ENCODE measurements around the gene MYH4.

The MYH4 gene

GRCh38 chr17:10474536-10474935 is 5.2 kb upstream of the MYH4 start:
- Histone ChIP-seq H3K9me3 (ENCODE audit: control insufficient read depth, low read length) (no peaks in the 10 kb centered on the region), H3K27me3 (ENCODE audit: control insufficient read depth, insufficient read depth, low read length, poor library complexity, severe bottlenecking) (no peaks in the 10 kb centered on the region), H3K27ac (ENCODE audit: insufficient read depth, low read depth, low read length, poor library complexity, severe bottlenecking) (no peak overlapping the region), H3K4me1 (ENCODE audit: control insufficient read depth, insufficient read depth, low read length) (no peaks in the 10 kb centered on the region), H3K36me3 (ENCODE audit: control insufficient read depth, insufficient read depth, low read length) (no peaks in the 10 kb centered on the region), H3K4me3 (ENCODE audit: insufficient read depth, low read depth, low read length) (no peak overlapping the region)
- WGBS, 2 experiments = 94 to 100% methylated on average over 2 to 3 of the region's 4 CpGs

- Histone ChIP-seq H3K4me1 (ENCODE audit: control insufficient read depth, insufficient read depth, low read length) (no peaks in the 10 kb centered on the region), H3K36me3 (ENCODE audit: control insufficient read depth, insufficient read depth, low read length) (no peaks in the 10 kb centered on the region), H3K27me3 (ENCODE audit: control insufficient read depth, insufficient read depth, low read length, poor library complexity, severe bottlenecking) (no peaks in the 10 kb centered on the region), H3K9me3 (ENCODE audit: control insufficient read depth, low read length) (no peaks in the 10 kb centered on the region), H3K27ac (ENCODE audit: insufficient read depth, low read depth, low read length, poor library complexity, severe bottlenecking) (no peak overlapping the region), H3K4me3 (ENCODE audit: insufficient read depth, low read depth, low read length) (no peak overlapping the region)
- WGBS, 2 experiments = 100% methylated on average over 1 of the region's 1 CpG
Observed at GRCh38 chr17:10471858-10472257, 2.5 kb upstream of the MYH4 start.

GRCh38 chr17:10463402-10463801 is 6.0 kb downstream of the MYH4 start:
- no peaks in the 10 kb centered on the region for H3K4me1 ChIP-seq (ENCODE audit: control insufficient read depth, insufficient read depth, low read length)
- H3K9me3 ChIP-seq (ENCODE audit: control insufficient read depth, low read length) = no peaks in the 10 kb centered on the region
- WGBS, 2 experiments = 79 to 81% methylated on average over 4 of the region's 4 CpGs

GRCh38 chr17:10460062-10460461 is 9.3 kb downstream of the MYH4 start:
- H3K4me1 ChIP-seq (ENCODE audit: control insufficient read depth, insufficient read depth, low read length) = no peaks in the 10 kb centered on the region

More at GRCh38 chr17:10463402-10463801, 6.0 kb downstream of the MYH4 start:
- Histone ChIP-seq H3K36me3 (ENCODE audit: control insufficient read depth, insufficient read depth, low read length) (no peaks in the 10 kb centered on the region), H3K27me3 (ENCODE audit: control insufficient read depth, insufficient read depth, low read length, poor library complexity, severe bottlenecking) (no peaks in the 10 kb centered on the region), H3K4me3 (ENCODE audit: insufficient read depth, low read depth, low read length) (no peak overlapping the region), H3K27ac (ENCODE audit: insufficient read depth, low read depth, low read length, poor library complexity, severe bottlenecking) (no peak overlapping the region)

GRCh38 chr17:10458701-10459100 is 10.7 kb downstream of the MYH4 start:
- 96 to 100% methylated on average over 1 to 3 of the region's 3 CpGs for WGBS, 2 experiments
- Histone ChIP-seq H3K4me1 (ENCODE audit: control insufficient read depth, insufficient read depth, low read length) (no peaks in the 10 kb centered on the region), H3K27ac (ENCODE audit: insufficient read depth, low read depth, low read length, poor library complexity, severe bottlenecking) (no peak overlapping the region), H3K4me3 (ENCODE audit: insufficient read depth, low read depth, low read length) (no peak overlapping the region), H3K9me3 (ENCODE audit: control insufficient read depth, low read length) (no peaks in the 10 kb centered on the region), H3K36me3 (ENCODE audit: control insufficient read depth, insufficient read depth, low read length) (no peaks in the 10 kb centered on the region), H3K27me3 (ENCODE audit: control insufficient read depth, insufficient read depth, low read length, poor library complexity, severe bottlenecking) (no peaks in the 10 kb centered on the region)

More at GRCh38 chr17:10460062-10460461, 9.3 kb downstream of the MYH4 start:
- H3K4me3 ChIP-seq (ENCODE audit: insufficient read depth, low read depth, low read length) = no peak overlapping the region
- H3K9me3 ChIP-seq (ENCODE audit: control insufficient read depth, low read length) = no peaks in the 10 kb centered on the region
- no peak overlapping the region for H3K27ac ChIP-seq (ENCODE audit: insufficient read depth, low read depth, low read length, poor library complexity, severe bottlenecking)
- H3K27me3 ChIP-seq (ENCODE audit: control insufficient read depth, insufficient read depth, low read length, poor library complexity, severe bottlenecking) = no peaks in the 10 kb centered on the region
- H3K36me3 ChIP-seq (ENCODE audit: control insufficient read depth, insufficient read depth, low read length) = no peaks in the 10 kb centered on the region
- 92 to 94% methylated on average over 4 of the region's 4 CpGs for WGBS, 2 experiments

- WGBS, 2 experiments = no CpG with 5 or more reads among the region's 1 CpG
- H3K4me1 ChIP-seq (ENCODE audit: control insufficient read depth, insufficient read depth, low read length) = no peaks in the 10 kb centered on the region
- no peaks in the 10 kb centered on the region for H3K9me3 ChIP-seq (ENCODE audit: control insufficient read depth, low read length)
- H3K36me3 ChIP-seq (ENCODE audit: control insufficient read depth, insufficient read depth, low read length) = no peaks in the 10 kb centered on the region
- no peak overlapping the region for H3K4me3 ChIP-seq (ENCODE audit: insufficient read depth, low read depth, low read length)
- no peaks in the 10 kb centered on the region for H3K27me3 ChIP-seq (ENCODE audit: control insufficient read depth, insufficient read depth, low read length, poor library complexity, severe bottlenecking)
- H3K27ac ChIP-seq (ENCODE audit: insufficient read depth, low read depth, low read length, poor library complexity, severe bottlenecking) = no peak overlapping the region
Observed at GRCh38 chr17:10457952-10458351, 11.4 kb downstream of the MYH4 start.

GRCh38 chr17:10447026-10447931 is 22.1 kb downstream of the MYH4 start:
- Histone ChIP-seq H3K36me3 (ENCODE audit: control insufficient read depth, insufficient read depth, low read length) (no peaks in the 10 kb centered on the region), H3K4me1 (ENCODE audit: control insufficient read depth, insufficient read depth, low read length) (no peaks in the 10 kb centered on the region), H3K27ac (ENCODE audit: insufficient read depth, low read depth, low read length, poor library complexity, severe bottlenecking) (no peak overlapping the region), H3K27me3 (ENCODE audit: control insufficient read depth, insufficient read depth, low read length, poor library complexity, severe bottlenecking) (no peaks in the 10 kb centered on the region), H3K9me3 (ENCODE audit: control insufficient read depth, low read length) (no peaks in the 10 kb centered on the region), H3K4me3 (ENCODE audit: insufficient read depth, low read depth, low read length) (no peak overlapping the region)
- WGBS, 2 experiments = 91 to 93% methylated on average over 6 to 7 of the region's 7 CpGs

- no peaks in the 10 kb centered on the region for H3K9me3 ChIP-seq (ENCODE audit: control insufficient read depth, low read length)
- no peak overlapping the region for H3K4me3 ChIP-seq (ENCODE audit: insufficient read depth, low read depth, low read length)
- no peaks in the 10 kb centered on the region for H3K27me3 ChIP-seq (ENCODE audit: control insufficient read depth, insufficient read depth, low read length, poor library complexity, severe bottlenecking)
- WGBS, 2 experiments = 80 to 83% methylated on average over 1 of the region's 1 CpG
- H3K27ac ChIP-seq (ENCODE audit: insufficient read depth, low read depth, low read length, poor library complexity, severe bottlenecking) = no peak overlapping the region
- no peaks in the 10 kb centered on the region for H3K36me3 ChIP-seq (ENCODE audit: control insufficient read depth, insufficient read depth, low read length)
- H3K4me1 ChIP-seq (ENCODE audit: control insufficient read depth, insufficient read depth, low read length) = no peaks in the 10 kb centered on the region
Observed at GRCh38 chr17:10439816-10440215, 29.5 kb downstream of the MYH4 start.

- Histone ChIP-seq H3K27ac (ENCODE audit: insufficient read depth, low read depth, low read length, poor library complexity, severe bottlenecking) (no peak overlapping the region), H3K36me3 (ENCODE audit: control insufficient read depth, insufficient read depth, low read length) (no peaks in the 10 kb centered on the region), H3K9me3 (ENCODE audit: control insufficient read depth, low read length) (no peaks in the 10 kb centered on the region), H3K27me3 (ENCODE audit: control insufficient read depth, insufficient read depth, low read length, poor library complexity, severe bottlenecking) (no peaks in the 10 kb centered on the region), H3K4me3 (ENCODE audit: insufficient read depth, low read depth, low read length) (no peak overlapping the region), H3K4me1 (ENCODE audit: control insufficient read depth, insufficient read depth, low read length) (no peaks in the 10 kb centered on the region)
- WGBS, 2 experiments = 86 to 93% methylated on average over 3 of the region's 3 CpGs
Observed at GRCh38 chr17:10435096-10435495, 34.3 kb downstream of the MYH4 start.

- WGBS, 2 experiments = 94 to 100% methylated on average over 1 of the region's 2 CpGs
- Histone ChIP-seq H3K4me1 (ENCODE audit: control insufficient read depth, insufficient read depth, low read length) (no peaks in the 10 kb centered on the region), H3K27ac (ENCODE audit: insufficient read depth, low read depth, low read length, poor library complexity, severe bottlenecking) (no peak overlapping the region), H3K36me3 (ENCODE audit: control insufficient read depth, insufficient read depth, low read length) (no peaks in the 10 kb centered on the region), H3K4me3 (ENCODE audit: insufficient read depth, low read depth, low read length) (no peak overlapping the region), H3K27me3 (ENCODE audit: control insufficient read depth, insufficient read depth, low read length, poor library complexity, severe bottlenecking) (no peaks in the 10 kb centered on the region), H3K9me3 (ENCODE audit: control insufficient read depth, low read length) (no peaks in the 10 kb centered on the region)
Observed at GRCh38 chr17:10429421-10430045, 39.8 kb downstream of the MYH4 start.

Measured in ectodermal cell (in vitro differentiated cells).